H1 (cell line): ENCODE measurements around the gene CD3D. TPM values are rescaled to one million over a fixed set of nuclear protein-coding genes. Genes with fewer than 3 reads are reported as not detected.

Source experiments
- CTCF ChIA-PET: fragments of 300-600 bp; sonication (Branson Sonifier 250); formaldehyde crosslinking; loops from one replicate; lab custom pipeline; 2021; ENCODE audit not compliant: partially characterized antibody; lab: Charles Lee
- POLR2A ChIA-PET: fragments of 300-600 bp; sonication (Branson Sonifier 250); formaldehyde crosslinking; loops from one replicate; lab custom pipeline; 2021; ENCODE audit warnings: inconsistent platforms; ENCODE audit not compliant: partially characterized antibody; lab: Charles Lee
- DNase-seq, 2 experiments: peaks; one replicate each; pipeline versions ENCODE4 v3.0.0 to v3.0.0-alpha.2; 2010 to 2022; ENCODE audit warnings: low spot score in 2 of 2, low read depth in 1 of 2, mixed read lengths in 1 of 2
- FAIRE-seq: peaks from 2 replicates; lab custom pipeline; 2011; peaks lifted over from hg19 to GRCh38; lab: Jason Lieb, UNC
- H2AFZ ChIP-seq: 2 replicates; pipeline ENCODE4 v1.8.1; 2012; ENCODE audit warnings: low read length, inconsistent platforms
- H2AK5ac ChIP-seq: 2 replicates; pipeline ENCODE4 v1.6.1; 2013; ENCODE audit warnings: low read depth, low read length
- H2BK120ac ChIP-seq: replicated peaks from 2 replicates; pipeline ENCODE3; 2013; ENCODE audit warnings: low read depth, low read length, inconsistent platforms
- H2BK12ac ChIP-seq: 2 replicates; pipeline ENCODE4 v1.6.1; 2013; ENCODE audit warnings: low read depth, low read length
- H2BK15ac ChIP-seq: 2 replicates; pipeline ENCODE4 v1.6.1; 2013; ENCODE audit warnings: low read length
- H2BK20ac ChIP-seq: 2 replicates; pipeline ENCODE4 v1.6.1; 2013; ENCODE audit warnings: low read length
- H2BK5ac ChIP-seq: 2 replicates; pipeline ENCODE4 v1.6.1; 2013; ENCODE audit warnings: low read depth, low read length
- H3K14ac ChIP-seq: 2 replicates; pipeline ENCODE4 v1.6.1; 2013; ENCODE audit warnings: inconsistent platforms; ENCODE audit not compliant: insufficient read length
- H3K18ac ChIP-seq: 2 replicates; pipeline ENCODE4 v1.6.1; 2013; ENCODE audit warnings: low read length; ENCODE audit errors: extremely low read depth
- H3K23ac ChIP-seq: 2 replicates; pipeline ENCODE4 v1.6.1; 2013; ENCODE audit warnings: inconsistent platforms; ENCODE audit not compliant: insufficient read length
- H3K23me2 ChIP-seq: 2 replicates; pipeline ENCODE4 v1.6.1; 2013; ENCODE audit warnings: low read depth, low read length
- H3K27ac ChIP-seq: 2 replicates; pipeline ENCODE4 v1.6.1; 2011; ENCODE audit warnings: low read depth, low read length, inconsistent platforms
- H3K27me3 ChIP-seq, 4 experiments: replicated peaks in 1 of 4; 1 replicate in 1 of 4; 2 replicates in 3 of 4; pipeline versions ENCODE4 v1.6.1 to v1.8.1; 2011 to 2013; ENCODE audit warnings: low read length in 3 of 4, mild to moderate bottlenecking in 3 of 4, inconsistent platforms in 2 of 4, mixed read lengths in 2 of 4, moderate library complexity in 1 of 4; ENCODE audit not compliant: control insufficient read depth in 3 of 4, insufficient read depth in 3 of 4; ENCODE audit errors: extremely low read depth in 1 of 4
- H3K36me3 ChIP-seq, 4 experiments: 2 replicates each; pipeline versions ENCODE4 v1.6.1 to v1.8.1; 2011 to 2013; ENCODE audit warnings: mild to moderate bottlenecking in 4 of 4, low read length in 3 of 4, moderate library complexity in 2 of 4, control low read depth in 1 of 4, inconsistent platforms in 1 of 4; ENCODE audit not compliant: insufficient read depth in 4 of 4, control insufficient read depth in 2 of 4
- H3K4ac ChIP-seq: replicated peaks from 2 replicates; pipeline ENCODE3; 2013; ENCODE audit warnings: low read length, low read depth, mixed read lengths, inconsistent platforms; ENCODE audit not compliant: insufficient read length
- H3K4me1 ChIP-seq, 4 experiments: replicated peaks in 1 of 4; 1 replicate in 1 of 4; 2 replicates in 3 of 4; pipeline versions ENCODE4 v1.6.1 to v1.8.1; 2011 to 2013; ENCODE audit warnings: low read length in 3 of 4, inconsistent platforms in 2 of 4, mixed read lengths in 1 of 4; ENCODE audit not compliant: insufficient read depth in 4 of 4, control insufficient read depth in 3 of 4
- H3K4me2 ChIP-seq, 2 experiments: 2 replicates each; pipeline versions ENCODE4 v1.6.1 to v1.8.1; 2011 to 2013; ENCODE audit warnings: low read depth in 2 of 2, low read length in 2 of 2, control low read depth in 1 of 2, inconsistent platforms in 1 of 2, mild to moderate bottlenecking in 1 of 2; ENCODE audit not compliant: insufficient read depth in 1 of 2
- H3K4me3 ChIP-seq, 4 experiments: fragments of 200-600, 300-600 bp in 1 of 4; sonication (generic), shearing (Covaris generic), sonication (Bioruptor Twin) in 1 of 4; 2 replicates each; pipeline versions ENCODE4 v1.5.1 to v1.8.1; 2011 to 2016; ENCODE audit warnings: low read length in 4 of 4, low read depth in 3 of 4, control low read depth in 2 of 4, inconsistent platforms in 2 of 4, mild to moderate bottlenecking in 2 of 4, mixed read lengths in 1 of 4, moderate library complexity in 1 of 4; ENCODE audit not compliant: insufficient read depth in 2 of 4; ENCODE audit errors: extremely low read depth in 1 of 4
- H3K56ac ChIP-seq: replicated peaks from 2 replicates; pipeline ENCODE3; 2013; ENCODE audit warnings: low read depth, mild to moderate bottlenecking, mixed read lengths, low read length, inconsistent platforms; ENCODE audit not compliant: insufficient read length
- H3K79me1 ChIP-seq: 2 replicates; pipeline ENCODE4 v1.6.1; 2013; ENCODE audit warnings: low read depth, low read length, control low read depth
- H3K79me2 ChIP-seq, 2 experiments: 2 replicates each; pipeline versions ENCODE4 v1.6.1 to v1.8.1; 2012 to 2013; ENCODE audit warnings: low read length in 2 of 2, mild to moderate bottlenecking in 2 of 2, inconsistent platforms in 1 of 2; ENCODE audit not compliant: insufficient read depth in 2 of 2, control insufficient read depth in 1 of 2
- H3K9ac ChIP-seq, 4 experiments: replicated peaks in 1 of 4; 1 replicate in 1 of 4; 2 replicates in 3 of 4; pipeline versions ENCODE4 v1.6.1 to v1.8.1; 2011 to 2013; ENCODE audit warnings: low read depth in 3 of 4, low read length in 3 of 4, control low read depth in 2 of 4, mild to moderate bottlenecking in 2 of 4, moderate library complexity in 2 of 4, inconsistent platforms in 1 of 4; ENCODE audit errors: extremely low read depth in 1 of 4
- H3K9me3 ChIP-seq, 2 experiments: 2 replicates each; pipeline versions ENCODE4 v1.6.1 to v1.8.1; 2012 to 2013; ENCODE audit warnings: mild to moderate bottlenecking in 2 of 2, moderate library complexity in 2 of 2, control low read depth in 1 of 2, inconsistent platforms in 1 of 2, low read depth in 1 of 2, low read length in 1 of 2, mixed read lengths in 1 of 2; ENCODE audit not compliant: insufficient read depth in 2 of 2
- H4K20me1 ChIP-seq, 2 experiments: replicated peaks in 1 of 2; 2 replicates each; pipeline versions ENCODE3 to v1.8.1; 2011 to 2013; ENCODE audit warnings: inconsistent platforms in 2 of 2, low read length in 2 of 2, mild to moderate bottlenecking in 1 of 2; ENCODE audit not compliant: insufficient read depth in 2 of 2, control insufficient read depth in 1 of 2
- H4K5ac ChIP-seq: 2 replicates; pipeline ENCODE4 v1.6.1; 2013; ENCODE audit warnings: low read length, low read depth, mixed read lengths, inconsistent platforms; ENCODE audit not compliant: insufficient read length
- H4K8ac ChIP-seq: 2 replicates; pipeline ENCODE4 v1.8.0; 2013; ENCODE audit warnings: mild to moderate bottlenecking, moderate library complexity, low read length, inconsistent platforms; ENCODE audit not compliant: insufficient read depth; ENCODE audit errors: extremely low read depth
- H4K91ac ChIP-seq: replicated peaks from 2 replicates; pipeline ENCODE3; 2013; ENCODE audit warnings: low read length, mixed read lengths, inconsistent platforms; ENCODE audit not compliant: insufficient read length
- CHD2 ChIP-seq: IDR thresholded peaks from 2 replicates; pipeline ENCODE4 v1.6.1; 2012; ENCODE audit warnings: low read length, improper control_type of control experiment
- WGBS, 2 experiments: shearing (Covaris generic) in 1 of 2; methylation state at CpG; one replicate each; pipeline versions ENCODE4 v1.1.6 to v1.1.7; 2013 to 2015; ENCODE audit warnings: low lambda C conversion rate in 2 of 2, mixed read lengths in 2 of 2, inconsistent platforms in 1 of 2, low coverage in 1 of 2, missing lambda C conversion rate in 1 of 2; ENCODE audit not compliant: insufficient replicate concordance in 2 of 2, insufficient coverage in 1 of 2, insufficient read length in 1 of 2; ENCODE audit errors: extremely low coverage in 1 of 2, missing lambda C conversion rate in 1 of 2; 5-methylcytosine and 5-hydroxymethylcytosine counted together
- polyA plus RNA-seq, 7 experiments: library from polyadenylated mRNA; depleted of rRNA in 3 of 7; stranded (reverse) in 5 of 7; unstranded in 2 of 7; fragments of >200 nt in 5 of 7; fragments of 200-250 nt in 2 of 7; gene quantifications; 1 replicate in 5 of 7; 2 replicates in 1 of 7; 4 replicates in 1 of 7; pipeline versions ENCODE4 v1.2.1 to v1.2.3, GENCODE V29; 2011 to 2013; ENCODE audit warnings: missing spikeins in 2 of 7, mixed read lengths in 2 of 7
- total RNA-seq: library from RNA; stranded (reverse); fragmentation: NEBNext Ultra II Directional; extraction: Animal tissue kit (Norgen Biotek cat#: 25700); gene quantifications from 2 replicates; pipeline ENCODE4 v1.2.1, GENCODE V29; 2021

Gene CD3D
- total and polyA plus RNA-seq, 2 of the 8 experiments (the other 6 are each of a cell fraction or from before 2014, with no cell fraction given), result not detected

- no peak overlapping the region for H2BK15ac ChIP-seq
- H4K20me1 ChIP-seq, result no peaks in the 10 kb centered on the region
- no peaks in the 10 kb centered on the region for H3K23me2 ChIP-seq
- H3K4me1 ChIP-seq, result no peaks in the 10 kb centered on the region
- POLR2A ChIA-PET, result no interaction called here
- no peak overlapping the region for H3K18ac ChIP-seq
- no peaks in the 10 kb centered on the region for H3K27me3 ChIP-seq
- no peak for DNase-seq
- H3K23ac ChIP-seq, result no peak overlapping the region
- H3K4me3 ChIP-seq, result no peak overlapping the region
- 92% methylated on average over 2 of the region's 2 CpGs; no CpG with 5 or more reads in 1 of the 2 experiments for WGBS, 2 experiments
- FAIRE-seq, result no peak
- H3K36me3 ChIP-seq, result no peaks in the 10 kb centered on the region
- TF ChIP-seq CHD2, result no peak
- no peak overlapping the region for H4K5ac ChIP-seq
- H3K79me1 ChIP-seq, result no peaks in the 10 kb centered on the region
- no peak overlapping the region for H2BK120ac ChIP-seq
- H4K91ac ChIP-seq, result no peak overlapping the region
- H2BK5ac ChIP-seq, result no peak overlapping the region
- no peak overlapping the region for H3K9ac ChIP-seq
- H3K4me2 ChIP-seq, result no peak overlapping the region
- H2AFZ ChIP-seq, result no peak overlapping the region
- H2BK12ac ChIP-seq, result no peak overlapping the region
- H3K56ac ChIP-seq, result no peak overlapping the region
- no peak overlapping the region for H3K27ac ChIP-seq
- CTCF ChIA-PET, result interaction anchor here (1.2 kb wide), 1 partner anchor 108 kb away, joined by 3 read pairs; no protein-coding TSS in a partner anchor
- no peak overlapping the region for H2AK5ac ChIP-seq
- H3K79me2 ChIP-seq, result no peaks in the 10 kb centered on the region
- H3K14ac ChIP-seq, result no peak overlapping the region
- H2BK20ac ChIP-seq, result no peak overlapping the region
- no peak overlapping the region for H4K8ac ChIP-seq
- no peak overlapping the region for H3K4ac ChIP-seq
- no peaks in the 10 kb centered on the region for H3K9me3 ChIP-seq
Measured at GRCh38 chr11:118306556-118306955, 35.9 kb downstream of the CD3D start.
